Stomach smooth muscle (tissue), 2 donors: ENCODE results near the gene TUBG2.

Experiments used
- H3K27ac ChIP-seq: one replicate; pipeline ENCODE4 v1.7.0; 2013; ENCODE audit warnings: mild to moderate bottlenecking, low read length, inconsistent platforms
- H3K27me3 ChIP-seq, 2 donors: one replicate each; pipeline ENCODE4 v1.7.0; 2013; ENCODE audit warnings: low read length in 2 of 2; ENCODE audit not compliant: insufficient read depth in 2 of 2, control insufficient read depth in 1 of 2
- H3K36me3 ChIP-seq, 2 donors: one replicate each; pipeline ENCODE4 v1.7.0; 2013; ENCODE audit warnings: low read length in 2 of 2; ENCODE audit not compliant: control insufficient read depth in 2 of 2, insufficient read depth in 2 of 2
- H3K4me1 ChIP-seq: one replicate; pipeline ENCODE4 v1.7.0; 2013; ENCODE audit warnings: low read length; ENCODE audit not compliant: control insufficient read depth, insufficient read depth
- H3K4me3 ChIP-seq, 2 donors: one replicate each; pipeline ENCODE4 v1.7.0; 2013; ENCODE audit warnings: low read length in 2 of 2
- H3K9ac ChIP-seq, 2 donors: one replicate each; pipeline ENCODE4 v1.7.0; 2013; ENCODE audit warnings: low read length in 2 of 2, mild to moderate bottlenecking in 1 of 2
- H3K9me3 ChIP-seq, 2 donors: one replicate each; pipeline ENCODE4 v1.7.0; 2013; ENCODE audit warnings: low read length in 2 of 2; ENCODE audit not compliant: control insufficient read depth in 2 of 2
- donor health status: healthy.
- donor health status: Pancreatic carcinoma.

TUBG2 gene

GRCh38 chr17:42687707-42688320 lies 28.7 kb downstream of the TUBG2 start:
- no peaks in the 10 kb centered on the region for H3K27me3 ChIP-seq
- H3K9me3 ChIP-seq: no peaks in the 10 kb centered on the region
- H3K4me3 ChIP-seq: no peak overlapping the region
- peaks cover 19% of the 10 kb centered on the region for H3K4me1 ChIP-seq
- H3K36me3 ChIP-seq: peaks cover 26 to 41% of the 10 kb centered on the region in 2 donors
- H3K27ac ChIP-seq: no peak overlapping the region
- no peak overlapping the region for H3K9ac ChIP-seq

GRCh38 chr17:42690596-42690995 lies 31.5 kb downstream of the TUBG2 start:
- no peaks in the 10 kb centered on the region for H3K4me1 ChIP-seq
- H3K36me3 ChIP-seq: peaks cover 35 to 52% of the 10 kb centered on the region in 2 donors
- no peaks in the 10 kb centered on the region for H3K27me3 ChIP-seq
- H3K9me3 ChIP-seq: no peaks in the 10 kb centered on the region
- no peak overlapping the region for H3K27ac ChIP-seq
- H3K4me3 ChIP-seq: no peak overlapping the region
- H3K9ac ChIP-seq: no peak overlapping the region

- H3K9ac ChIP-seq: no peak overlapping the region
- H3K36me3 ChIP-seq: peaks cover 31 to 52% of the 10 kb centered on the region in 2 donors
- H3K4me1 ChIP-seq: no peaks in the 10 kb centered on the region
- no peaks in the 10 kb centered on the region for H3K9me3 ChIP-seq
- no peak overlapping the region for H3K27ac ChIP-seq
- no peaks in the 10 kb centered on the region for H3K27me3 ChIP-seq
- H3K4me3 ChIP-seq: no peak overlapping the region
These were observed 32.0 kb downstream of the TUBG2 start for GRCh38 chr17:42691021-42691545.

- Histone ChIP-seq H3K4me1 (no peaks in the 10 kb centered on the region), H3K27ac (no peak overlapping the region), H3K9ac (no peak overlapping the region), H3K4me3 (no peak overlapping the region), H3K36me3 (peaks cover 36 to 54% of the 10 kb centered on the region in 2 donors), H3K9me3 (no peaks in the 10 kb centered on the region), H3K27me3 (no peaks in the 10 kb centered on the region)
These were observed 33.4 kb downstream of the TUBG2 start for GRCh38 chr17:42692489-42692888.

- Histone ChIP-seq H3K27me3 (no peaks in the 10 kb centered on the region), H3K9me3 (no peaks in the 10 kb centered on the region), H3K36me3 (peaks cover 43 to 48% of the 10 kb centered on the region in 2 donors), H3K27ac (no peak overlapping the region), H3K9ac (no peak overlapping the region), H3K4me1 (peaks cover 8% of the 10 kb centered on the region), H3K4me3 (no peak overlapping the region)
These were observed 35.4 kb downstream of the TUBG2 start for GRCh38 chr17:42694524-42694923.

GRCh38 chr17:42695500-42695899 lies 36.4 kb downstream of the TUBG2 start:
- Histone ChIP-seq H3K27ac (no peak overlapping the region), H3K36me3 (peaks cover 45 to 53% of the 10 kb centered on the region in 2 donors), H3K9me3 (no peaks in the 10 kb centered on the region), H3K9ac (no peak overlapping the region), H3K27me3 (no peaks in the 10 kb centered on the region), H3K4me1 (peaks cover 8% of the 10 kb centered on the region), H3K4me3 (no peak overlapping the region)

- Histone ChIP-seq H3K4me1 (peaks cover 8% of the 10 kb centered on the region), H3K9me3 (no peaks in the 10 kb centered on the region), H3K36me3 (peaks cover 52 to 59% of the 10 kb centered on the region in 2 donors), H3K27me3 (no peaks in the 10 kb centered on the region), H3K9ac (no peak overlapping the region), H3K4me3 (no peak overlapping the region), H3K27ac (no peak overlapping the region)
These were observed 38.2 kb downstream of the TUBG2 start for GRCh38 chr17:42697108-42697811.

GRCh38 chr17:42698736-42699414 lies 39.8 kb downstream of the TUBG2 start:
- Histone ChIP-seq H3K9me3 (no peaks in the 10 kb centered on the region), H3K27ac (peak overlapping the region; percentile 37), H3K36me3 (peaks cover 55 to 58% of the 10 kb centered on the region in 2 donors)

GRCh38 chr17:42699415-42699740 lies 40.3 kb downstream of the TUBG2 start:
- H3K9me3 ChIP-seq: no peaks in the 10 kb centered on the region
- H3K27ac ChIP-seq: peak overlapping the region; percentile 37
- H3K27me3 ChIP-seq: no peaks in the 10 kb centered on the region
- peaks cover 8% of the 10 kb centered on the region for H3K4me1 ChIP-seq
- no peak overlapping the region for H3K4me3 ChIP-seq
- H3K9ac ChIP-seq: no peak overlapping the region
- peaks cover 58 to 61% of the 10 kb centered on the region in 2 donors for H3K36me3 ChIP-seq

More at GRCh38 chr17:42698736-42699414, 39.8 kb downstream of the TUBG2 start:
- Histone ChIP-seq H3K4me3 (no peak overlapping the region), H3K9ac (no peak overlapping the region), H3K4me1 (peaks cover 8% of the 10 kb centered on the region), H3K27me3 (no peaks in the 10 kb centered on the region)

GRCh38 chr17:42700586-42701289 lies 41.7 kb downstream of the TUBG2 start:
- Histone ChIP-seq H3K27ac (no peak overlapping the region), H3K36me3 (peaks cover 62% of the 10 kb centered on the region in 2 donors), H3K27me3 (no peaks in the 10 kb centered on the region), H3K4me1 (peaks cover 8% of the 10 kb centered on the region), H3K9ac (no peak overlapping the region), H3K9me3 (no peaks in the 10 kb centered on the region), H3K4me3 (no peak overlapping the region)
